Measurements from ENCODE around the gene SIPA1L3. TPM values are rescaled to one million over a fixed set of nuclear protein-coding genes. Genes with fewer than 3 reads are reported as not detected.

The SIPA1L3 gene
- total and polyA plus RNA-seq, 12 donors: 2.8 to 24.2 (median 12.3) TPM

GRCh38 chr19:37997911-37998344 is 90.9 kb downstream of the SIPA1L3 start:
- Histone ChIP-seq H3K36me3 (no peaks in the 10 kb centered on the region), H3K27ac (peak overlapping the region in 5 of 10 donors; percentile 44 to 80 (median 77)), H3K27me3 (no peaks in the 10 kb centered on the region), H3K4me3 (no peak overlapping the region), H3K9me3 (no peaks in the 10 kb centered on the region), H3K4me1 (peaks cover 0 to 32% (median 18%) of the 10 kb centered on the region in 9 donors)
- intact Hi-C loops (cut with DNase I): no loop called here
- ATAC-seq (peak in 5 of 8 donors; percentile 13 to 61 (median 41)), DNase-seq (no peak)
- 74 to 85% methylated on average over 3 of the region's 3 CpGs for WGBS, 2 donors
- TF ChIP-seq CTCF (IDR thresholded peaks at IDR 0.05): no peak

DNA sequence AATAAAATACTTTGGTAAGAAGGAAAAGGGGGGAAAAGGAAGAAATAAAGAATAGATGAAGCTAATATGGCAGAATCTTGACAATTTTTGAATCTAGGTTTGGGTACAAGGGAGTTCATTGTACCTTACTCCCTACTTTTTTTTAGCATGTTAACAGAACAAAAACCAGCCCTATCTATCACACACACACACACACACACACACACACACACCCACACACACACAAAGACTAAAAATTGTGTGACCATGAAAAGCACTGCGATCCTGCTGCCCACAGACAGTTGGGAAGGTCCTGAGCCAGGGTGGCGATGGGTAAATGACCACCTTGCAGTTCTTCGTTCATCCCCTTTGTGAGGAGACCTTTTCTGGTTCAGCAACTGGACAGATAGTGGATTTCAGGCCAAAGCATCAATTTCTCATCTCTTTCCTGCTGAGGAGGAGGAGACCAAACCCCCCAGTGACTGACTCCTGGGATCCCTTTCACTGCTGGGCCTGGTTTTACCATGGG is 91.8 kb downstream of the SIPA1L3 start:
- ATAC-seq (no peak), DNase-seq (no peak)
- Histone ChIP-seq H3K36me3 (no peaks in the 10 kb centered on the region), H3K4me3 (peak overlapping the region in 3 of 10 donors; percentile 1 to 12 (median 10)), H3K4me1 (peaks cover 3 to 41% (median 26%) of the 10 kb centered on the region in 9 donors), H3K27me3 (no peaks in the 10 kb centered on the region), H3K9me3 (no peaks in the 10 kb centered on the region), H3K27ac (peak overlapping the region in 7 of 10 donors; percentile 30 to 80 (median 62))
- no peak for TF ChIP-seq CTCF (IDR thresholded peaks at IDR 0.05)
- 93 to 96% methylated on average over 3 of the region's 3 CpGs for WGBS, 2 donors
- intact Hi-C loops (cut with DNase I): no loop called here

DNA sequence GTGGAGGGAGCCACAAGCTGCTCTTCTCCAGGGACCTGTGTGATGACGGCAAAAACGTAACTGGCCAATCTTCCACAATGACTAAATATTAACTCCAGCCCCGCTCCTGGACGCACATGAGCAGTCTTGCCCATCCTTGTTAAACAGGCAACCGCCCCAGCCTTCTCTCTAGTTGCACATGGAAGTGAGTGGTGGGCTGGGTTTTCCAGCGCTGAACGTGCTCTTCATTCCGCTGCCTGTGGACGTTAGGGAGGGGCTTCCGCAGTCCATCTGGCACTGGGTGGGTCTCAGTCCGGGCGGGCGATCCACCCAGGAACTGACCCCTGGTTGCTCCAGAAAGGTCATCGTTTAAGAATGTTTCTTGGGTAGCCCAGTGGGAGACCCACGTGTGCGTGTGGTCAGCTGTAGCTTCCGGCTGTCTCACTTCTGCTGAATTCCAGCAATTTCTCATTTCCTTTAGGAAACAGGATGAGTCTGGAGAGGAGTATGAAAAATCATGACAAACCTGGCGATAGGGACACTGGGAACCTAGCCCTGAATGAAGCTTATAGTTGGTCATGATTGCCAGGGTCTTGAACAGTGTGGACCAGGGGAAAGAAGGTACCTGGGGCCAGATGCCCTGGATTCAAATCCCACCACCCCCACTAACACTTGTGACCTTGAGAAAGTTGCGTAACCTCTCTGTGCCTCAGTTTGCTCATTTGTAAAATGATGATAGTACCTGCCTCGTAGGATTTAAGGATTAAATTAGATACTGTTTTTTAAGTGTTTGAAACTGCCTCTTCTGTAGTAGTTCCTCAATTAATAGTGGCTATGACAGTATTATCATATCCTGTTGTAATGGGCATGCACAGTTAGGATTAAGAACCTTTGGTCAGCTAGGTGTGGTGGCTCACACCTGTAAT is 92.6 kb downstream of the SIPA1L3 start:
- 48 to 50% methylated on average over 20 of the region's 20 CpGs for WGBS, 2 donors
- no peak for TF ChIP-seq CTCF (IDR thresholded peaks at IDR 0.05)
- Histone ChIP-seq H3K4me1 (peaks cover 9 to 48% (median 29%) of the 10 kb centered on the region in 9 donors), H3K27me3 (no peaks in the 10 kb centered on the region), H3K4me3 (peak overlapping the region in 3 of 10 donors; percentile 1 to 12 (median 10)), H3K36me3 (no peaks in the 10 kb centered on the region), H3K27ac (peak overlapping the region in 7 of 10 donors; percentile 30 to 80 (median 62)), H3K9me3 (no peaks in the 10 kb centered on the region)
- ATAC-seq: peak; percentile 58 to 88 (median 77)
- peak; percentile 30 to 60 for DNase-seq
- intact Hi-C loops (cut with DNase I): loop anchor here in 4 of 10 donors (5.0 to 10.0 kb wide), 3 partner anchors 87 to 95 kb away; partner anchors contain the start of genes SIPA1L3 (in 3 of the 4) and WDR87 (in 3 of the 4)

DNA sequence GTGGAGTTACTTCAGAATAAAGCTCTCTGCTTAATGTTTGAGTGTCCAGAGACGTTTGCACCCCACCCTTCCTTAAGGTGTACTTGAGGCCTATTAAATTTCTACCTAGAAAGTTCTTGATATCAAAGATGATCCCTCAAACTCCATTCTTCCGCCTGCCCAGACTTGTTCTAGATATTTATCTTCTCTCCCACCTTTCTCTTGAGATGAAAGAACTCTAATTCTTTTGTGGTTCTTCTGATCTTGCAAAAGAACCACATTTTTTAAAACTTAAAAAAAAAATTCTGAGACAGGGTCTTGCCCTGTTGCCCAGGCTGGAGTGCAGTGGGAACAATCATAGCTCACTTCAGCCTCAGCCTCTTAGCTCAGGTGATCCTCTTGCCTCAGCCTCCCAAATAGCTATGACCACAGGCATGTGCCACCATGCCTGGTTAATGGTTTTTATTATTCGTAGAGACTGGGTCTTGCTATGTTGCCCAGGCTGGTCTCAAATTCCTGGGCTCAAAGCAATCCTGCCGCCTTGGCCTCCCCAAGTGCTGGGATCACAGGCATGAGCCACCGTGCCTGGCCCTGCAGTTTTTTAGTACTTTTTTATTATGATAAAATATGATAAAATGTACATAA is 94.3 kb downstream of the SIPA1L3 start:
- no peak overlapping the region for H3K4me3 ChIP-seq
- TF ChIP-seq CTCF (IDR thresholded peaks at IDR 0.05): no peak
- no peaks in the 10 kb centered on the region for H3K36me3 ChIP-seq
- intact Hi-C loops (cut with DNase I): loop anchor here in 4 of 10 donors (5.0 to 10.0 kb wide), 3 partner anchors 89 to 96 kb away; partner anchors contain the start of genes SIPA1L3 (in 3 of the 4) and WDR87 (in 3 of the 4)
- no peak for DNase-seq
- H3K4me1 ChIP-seq: peaks cover 9 to 57% (median 39%) of the 10 kb centered on the region in 9 donors
- WGBS, 2 donors: 89 to 90% methylated on average over 5 of the region's 5 CpGs
- no peaks in the 10 kb centered on the region for H3K27me3 ChIP-seq
- H3K9me3 ChIP-seq: no peaks in the 10 kb centered on the region
- H3K27ac ChIP-seq: no peak overlapping the region
- ATAC-seq: no peak
